OCI-LY7 (cell line): ENCODE measurements around the gene ATP6V1B1.

Experiments
- EZH2phosphoT487 ChIP-seq: fragments of 200-600 bp; sonication (generic); IDR thresholded peaks from 2 replicates; pipeline ENCODE4 v1.6.1; 2018; ENCODE audit warnings: low read depth, borderline replicate concordance, mild to moderate bottlenecking, mixed run types, antibody characterized with exemption, low read length, moderate library complexity, mixed read lengths
- TF ChIP-seq, protein P1 (sequence below): fragments of 200-600 bp; sonication (generic); conservative IDR thresholded peaks from 2 replicates; pipeline ENCODE4 v1.5.1; 2014; ENCODE audit warnings: mild to moderate bottlenecking, antibody characterized with exemption, low read length, moderate library complexity, mixed read lengths

DNA sequence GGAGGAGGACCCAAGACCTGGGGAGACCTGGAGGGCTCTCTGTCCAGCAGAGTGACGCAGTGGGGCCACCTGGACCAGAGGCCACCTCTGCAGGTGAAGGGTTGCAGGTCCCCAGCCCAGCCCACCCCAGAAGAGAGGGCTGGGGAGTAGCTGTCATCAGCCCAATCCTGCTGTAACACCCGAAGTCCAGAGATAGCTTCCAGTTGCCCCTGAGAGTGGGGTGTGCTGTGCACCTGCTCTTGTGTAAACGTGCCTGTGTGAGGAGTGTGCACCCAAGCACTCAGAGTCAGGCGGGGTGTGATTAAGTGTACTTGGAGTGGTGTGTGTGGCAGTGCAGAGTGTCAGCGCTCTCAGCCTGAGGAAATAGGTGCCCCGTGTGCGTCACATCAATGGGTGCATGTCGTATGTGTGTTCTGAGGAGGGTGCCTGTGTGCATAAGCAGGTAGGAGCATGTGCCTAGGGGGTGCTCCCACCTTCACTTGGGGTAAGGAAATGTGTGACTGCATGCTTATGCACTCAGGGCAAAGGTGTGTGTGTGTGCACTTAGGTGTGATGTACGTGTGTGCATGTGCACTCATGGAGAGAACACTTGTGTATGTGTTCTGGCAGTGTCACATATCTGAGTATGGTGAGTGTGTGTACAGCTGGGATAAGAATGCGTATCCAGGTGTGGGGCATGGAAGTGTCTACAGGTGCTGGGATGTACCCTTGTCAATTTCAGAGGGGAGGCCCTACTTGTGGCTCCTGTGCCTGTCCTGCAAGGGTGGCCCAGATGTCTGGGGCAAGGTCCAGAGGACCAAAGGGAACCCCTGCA lies 672 bp downstream of the ATP6V1B1 start:
- TF ChIP-seq, protein P1, sequence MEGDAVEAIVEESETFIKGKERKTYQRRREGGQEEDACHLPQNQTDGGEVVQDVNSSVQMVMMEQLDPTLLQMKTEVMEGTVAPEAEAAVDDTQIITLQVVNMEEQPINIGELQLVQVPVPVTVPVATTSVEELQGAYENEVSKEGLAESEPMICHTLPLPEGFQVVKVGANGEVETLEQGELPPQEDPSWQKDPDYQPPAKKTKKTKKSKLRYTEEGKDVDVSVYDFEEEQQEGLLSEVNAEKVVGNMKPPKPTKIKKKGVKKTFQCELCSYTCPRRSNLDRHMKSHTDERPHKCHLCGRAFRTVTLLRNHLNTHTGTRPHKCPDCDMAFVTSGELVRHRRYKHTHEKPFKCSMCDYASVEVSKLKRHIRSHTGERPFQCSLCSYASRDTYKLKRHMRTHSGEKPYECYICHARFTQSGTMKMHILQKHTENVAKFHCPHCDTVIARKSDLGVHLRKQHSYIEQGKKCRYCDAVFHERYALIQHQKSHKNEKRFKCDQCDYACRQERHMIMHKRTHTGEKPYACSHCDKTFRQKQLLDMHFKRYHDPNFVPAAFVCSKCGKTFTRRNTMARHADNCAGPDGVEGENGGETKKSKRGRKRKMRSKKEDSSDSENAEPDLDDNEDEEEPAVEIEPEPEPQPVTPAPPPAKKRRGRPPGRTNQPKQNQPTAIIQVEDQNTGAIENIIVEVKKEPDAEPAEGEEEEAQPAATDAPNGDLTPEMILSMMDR, result no peak
- TF ChIP-seq EZH2phosphoT487, result no peak
